NCI-H748 (cell line): ENCODE data around the gene FBXO4.

Source experiments
- DNase-seq: peaks from one replicate; lab custom pipeline; 2025; ENCODE audit not compliant: unreplicated experiment; lab: John Stamatoyannopoulos, UW

FBXO4 gene, protein sequence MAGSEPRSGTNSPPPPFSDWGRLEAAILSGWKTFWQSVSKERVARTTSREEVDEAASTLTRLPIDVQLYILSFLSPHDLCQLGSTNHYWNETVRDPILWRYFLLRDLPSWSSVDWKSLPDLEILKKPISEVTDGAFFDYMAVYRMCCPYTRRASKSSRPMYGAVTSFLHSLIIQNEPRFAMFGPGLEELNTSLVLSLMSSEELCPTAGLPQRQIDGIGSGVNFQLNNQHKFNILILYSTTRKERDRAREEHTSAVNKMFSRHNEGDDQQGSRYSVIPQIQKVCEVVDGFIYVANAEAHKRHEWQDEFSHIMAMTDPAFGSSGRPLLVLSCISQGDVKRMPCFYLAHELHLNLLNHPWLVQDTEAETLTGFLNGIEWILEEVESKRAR

DNA sequence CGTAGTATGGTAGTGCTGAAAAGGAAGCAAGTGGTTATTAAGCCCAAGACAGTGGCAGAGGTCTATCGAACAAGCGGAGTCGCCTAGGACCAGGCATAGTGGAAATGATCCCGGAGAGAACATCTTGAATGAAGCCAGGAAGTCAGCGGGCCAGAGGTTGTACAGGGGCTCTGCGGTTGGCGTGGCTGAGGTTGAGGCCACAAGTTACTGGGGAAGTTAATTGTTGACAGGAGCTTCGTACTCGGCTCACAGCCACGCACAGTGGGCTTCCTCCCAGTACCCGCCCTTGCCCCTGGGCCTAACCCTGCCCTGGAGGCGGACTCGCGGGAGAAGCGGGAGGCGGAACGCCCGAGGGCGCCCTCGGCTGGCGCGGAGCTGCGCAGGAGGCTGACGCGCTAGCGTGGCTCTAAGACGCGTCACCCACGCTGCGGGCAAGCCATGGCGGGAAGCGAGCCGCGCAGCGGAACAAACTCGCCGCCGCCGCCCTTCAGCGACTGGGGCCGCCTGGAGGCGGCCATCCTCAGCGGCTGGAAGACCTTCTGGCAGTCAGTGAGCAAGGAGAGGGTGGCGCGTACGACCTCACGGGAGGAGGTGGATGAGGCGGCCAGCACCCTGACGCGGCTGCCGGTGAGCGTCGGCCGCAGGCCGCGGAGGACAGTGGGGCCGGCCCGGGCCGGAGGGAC is at the start of gene FBXO4:
TSS of gene FBXO4 (plus strand) at position 410 of the 683 bp plus-strand sequence. CDS start at position 439, 29 bp downstream.
- peak; percentile 96 for DNase-seq

DNA sequence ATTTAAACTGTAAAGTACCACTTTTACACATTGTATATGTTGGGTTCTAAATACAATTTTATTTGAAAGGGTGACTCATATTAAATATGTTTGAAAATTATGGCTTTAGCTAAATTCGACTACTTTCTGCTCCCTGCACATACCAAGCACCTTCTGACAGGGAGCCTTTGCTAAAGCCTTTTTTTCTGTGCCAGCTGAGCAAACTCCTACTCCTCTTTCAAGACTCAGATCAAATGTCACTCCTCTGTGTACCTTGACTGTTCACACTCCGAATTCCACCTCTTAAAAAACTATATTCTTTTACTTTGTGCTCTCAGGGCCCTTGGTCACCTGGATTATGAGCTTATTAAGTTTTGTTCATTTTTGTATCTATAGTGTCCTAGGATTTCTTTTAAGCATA is 48.4 kb upstream of the FBXO4 start:
- DNase-seq = peak; percentile 27

DNA sequence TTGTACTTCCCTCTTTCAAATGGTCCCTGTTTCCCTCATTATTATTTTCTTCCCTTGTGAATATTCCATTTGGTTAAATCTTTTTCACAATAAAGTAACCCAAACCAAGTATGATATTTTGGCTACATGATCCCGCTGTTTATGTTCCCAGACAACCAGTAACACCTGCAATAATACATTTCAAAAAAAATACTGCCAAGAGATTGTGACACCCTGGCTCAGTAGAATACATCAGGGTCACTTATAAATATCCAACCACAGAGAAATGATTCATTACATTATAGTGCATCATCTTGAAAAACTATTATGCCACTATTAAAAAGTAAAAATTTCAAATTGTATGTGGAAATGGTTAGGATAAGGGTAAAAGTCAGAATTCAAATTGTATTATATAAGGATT is 47.7 kb upstream of the FBXO4 start:
- DNase-seq = no peak

DNA sequence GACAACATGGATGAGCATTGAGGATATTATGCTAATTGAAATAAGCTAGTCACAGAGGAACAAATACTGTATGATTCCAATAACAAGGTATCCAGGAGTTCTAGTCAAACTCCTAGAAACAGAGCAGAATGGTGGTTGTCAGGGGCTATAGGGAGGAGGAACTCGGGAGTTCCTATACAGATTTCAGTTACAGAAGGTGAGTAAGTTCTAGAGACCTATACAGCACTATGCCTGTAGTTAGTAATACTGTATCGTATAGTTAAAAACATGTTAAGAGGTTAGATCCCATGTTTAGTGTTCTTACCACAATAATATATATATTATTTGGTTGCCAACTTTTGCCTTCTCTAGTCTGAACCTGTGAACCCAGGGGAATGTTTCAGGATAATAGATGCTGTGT is 46.9 kb upstream of the FBXO4 start:
- DNase-seq = no peak

DNA sequence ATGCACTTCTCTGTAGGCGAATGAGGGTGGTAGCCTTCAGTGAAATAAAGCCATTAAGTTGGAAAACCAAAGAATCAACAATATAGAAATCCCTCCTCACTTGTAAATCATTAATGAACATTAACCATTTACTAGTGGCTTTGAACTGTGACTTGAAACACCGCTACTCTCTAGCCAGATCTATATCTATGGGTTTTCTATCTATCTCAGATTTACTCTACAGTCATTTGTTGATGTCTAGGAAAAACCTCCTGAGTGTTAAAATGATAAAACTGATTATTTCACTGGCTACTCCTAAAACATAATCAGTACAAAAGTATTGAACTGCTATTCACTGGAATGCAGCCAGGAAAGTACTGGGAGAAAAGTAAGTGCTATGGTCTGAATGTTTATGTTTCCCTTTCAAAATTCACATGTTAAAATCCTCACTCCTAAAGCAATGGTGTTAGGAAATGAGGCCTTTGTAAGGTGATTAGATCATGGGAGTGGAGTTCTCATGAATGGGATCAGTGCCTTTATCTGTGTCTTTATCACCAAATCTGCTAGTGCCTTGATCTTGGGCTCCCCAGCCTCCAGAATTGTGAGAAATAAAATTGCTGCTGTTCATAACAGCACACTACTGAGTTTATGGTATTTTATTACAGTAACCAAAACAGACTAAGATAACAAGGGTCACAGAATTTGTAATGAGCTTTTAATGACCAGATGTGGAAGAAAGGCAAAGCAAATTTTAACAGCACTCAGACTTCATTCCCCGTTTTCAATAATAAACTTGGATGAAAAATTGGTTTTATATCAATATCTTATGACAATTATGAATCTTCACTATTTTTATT is 46.2 kb upstream of the FBXO4 start:
- DNase-seq = no peak

DNA sequence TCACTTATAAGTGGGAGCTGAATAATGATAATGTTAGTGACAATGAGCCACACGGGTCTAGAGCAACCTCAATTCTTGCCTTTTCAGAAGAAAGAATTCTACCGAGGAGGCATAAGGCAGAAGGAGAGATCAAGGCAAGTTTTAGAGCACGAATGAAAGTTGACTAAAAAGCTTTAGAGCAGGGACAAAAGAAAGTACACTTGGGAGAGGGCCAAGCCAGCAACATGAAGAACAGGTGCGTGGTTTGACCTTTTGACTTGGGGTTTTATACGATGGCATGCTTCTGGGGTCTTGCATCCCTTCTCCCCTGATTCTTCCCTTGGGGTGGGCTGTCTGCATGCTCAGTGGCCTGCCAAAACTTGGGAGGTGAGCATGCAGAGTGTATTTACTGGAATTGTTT is 42.3 kb upstream of the FBXO4 start:
- DNase-seq = no peak

DNA sequence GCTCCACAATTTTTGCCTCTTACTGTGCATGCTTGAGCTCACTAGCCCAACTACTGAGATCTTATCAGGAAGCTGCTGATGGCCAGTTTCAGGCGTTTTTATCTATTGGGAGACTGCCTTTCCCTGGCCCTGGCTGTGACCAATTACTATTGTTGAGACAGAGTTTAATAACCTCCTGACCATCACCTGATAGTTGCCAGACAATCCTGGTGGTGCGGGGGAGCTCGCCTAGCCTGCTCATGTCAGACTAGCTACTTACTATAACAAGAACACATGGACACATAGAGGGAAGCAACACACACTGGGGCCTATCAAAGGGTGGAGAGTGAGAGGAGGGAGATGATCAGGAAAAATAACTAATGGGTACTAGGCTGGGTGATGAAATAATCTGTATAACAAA is 41.8 kb upstream of the FBXO4 start:
- no peak for DNase-seq

DNA sequence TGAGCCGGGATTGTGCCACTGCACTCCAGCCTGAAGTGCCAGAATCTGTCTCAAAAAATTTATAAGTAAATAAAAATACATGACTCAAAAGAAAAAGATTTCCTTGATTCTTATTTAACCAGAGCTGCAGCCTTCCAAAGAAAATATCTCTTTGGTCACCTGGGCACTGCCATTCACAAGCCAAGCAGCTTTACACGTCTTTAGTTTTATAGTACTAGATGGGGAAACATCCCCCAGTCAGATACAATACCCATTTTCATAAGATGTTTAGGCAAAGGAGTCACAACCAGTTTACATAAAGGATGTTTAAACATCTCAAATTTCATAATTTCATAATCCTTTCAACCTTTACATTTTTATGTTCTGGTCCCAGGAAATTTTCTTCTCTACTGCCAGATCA is 41.1 kb upstream of the FBXO4 start:
- DNase-seq = no peak

DNA sequence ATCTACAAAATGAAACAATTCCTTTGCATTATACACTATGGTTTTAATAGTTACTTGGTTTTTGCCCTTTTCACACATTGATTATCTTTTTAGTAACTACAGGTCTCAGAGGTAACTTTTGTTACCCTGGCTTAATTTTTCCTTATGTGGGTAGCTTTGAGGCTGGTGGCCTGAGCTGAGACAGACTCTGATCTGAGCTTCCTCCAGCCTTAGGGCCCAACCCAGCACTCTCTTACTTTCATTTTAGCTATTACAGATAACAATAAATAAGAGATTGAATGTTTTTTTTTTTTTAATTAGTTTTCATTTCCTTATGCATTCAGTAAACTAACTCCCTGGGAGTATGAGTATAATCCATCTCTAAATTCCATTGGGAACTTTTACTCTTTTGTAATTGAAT is 39.8 kb upstream of the FBXO4 start:
- no peak for DNase-seq

DNA sequence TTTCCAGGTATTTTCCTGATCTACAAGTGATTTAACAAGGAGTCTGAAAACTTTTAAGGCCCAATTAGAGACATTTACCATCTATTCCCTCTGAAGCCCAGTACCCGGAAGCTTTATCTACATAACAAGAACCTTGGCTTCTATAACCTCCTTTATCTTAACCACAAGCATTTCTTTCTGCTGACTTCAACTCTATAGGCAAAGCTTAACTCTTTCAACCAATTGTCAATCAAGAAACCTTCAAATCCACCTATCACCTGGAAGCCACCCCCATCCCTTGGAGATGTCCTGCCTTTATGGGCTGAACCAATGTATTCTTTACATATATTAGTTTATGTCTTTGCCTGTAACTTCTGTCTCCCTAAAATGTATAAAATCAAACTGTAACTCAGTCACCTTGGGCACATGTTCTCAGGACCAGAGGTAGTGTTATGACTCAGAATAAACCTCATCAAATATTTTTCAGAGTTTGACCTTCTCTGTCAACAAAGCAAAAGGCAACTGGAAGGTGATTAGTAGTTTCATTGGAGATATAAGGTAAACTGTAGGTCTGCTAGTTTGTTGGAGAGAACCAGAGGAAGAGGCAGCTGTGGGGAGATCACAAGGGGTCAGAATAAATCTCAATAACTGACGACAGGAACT is 33.9 kb upstream of the FBXO4 start:
- DNase-seq = no peak

DNA sequence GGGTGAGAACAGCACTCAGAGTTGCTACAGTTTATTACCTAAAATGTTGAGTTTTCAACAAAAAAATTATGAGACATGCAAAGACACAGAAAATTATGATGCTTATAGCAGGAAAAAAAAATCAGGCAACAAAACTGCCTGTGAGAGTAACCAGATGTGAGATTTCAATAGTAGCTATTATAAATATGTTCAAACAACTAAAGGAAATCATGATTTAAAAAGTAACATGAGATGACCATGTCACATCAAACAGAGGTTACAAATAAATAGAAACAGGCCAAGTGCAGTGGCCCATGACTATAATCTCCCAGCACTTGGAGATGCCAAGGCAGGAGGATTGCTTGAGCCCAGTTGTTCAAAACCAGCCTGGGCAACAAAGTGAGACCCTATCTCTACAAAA is 33.0 kb upstream of the FBXO4 start:
- no peak for DNase-seq

DNA sequence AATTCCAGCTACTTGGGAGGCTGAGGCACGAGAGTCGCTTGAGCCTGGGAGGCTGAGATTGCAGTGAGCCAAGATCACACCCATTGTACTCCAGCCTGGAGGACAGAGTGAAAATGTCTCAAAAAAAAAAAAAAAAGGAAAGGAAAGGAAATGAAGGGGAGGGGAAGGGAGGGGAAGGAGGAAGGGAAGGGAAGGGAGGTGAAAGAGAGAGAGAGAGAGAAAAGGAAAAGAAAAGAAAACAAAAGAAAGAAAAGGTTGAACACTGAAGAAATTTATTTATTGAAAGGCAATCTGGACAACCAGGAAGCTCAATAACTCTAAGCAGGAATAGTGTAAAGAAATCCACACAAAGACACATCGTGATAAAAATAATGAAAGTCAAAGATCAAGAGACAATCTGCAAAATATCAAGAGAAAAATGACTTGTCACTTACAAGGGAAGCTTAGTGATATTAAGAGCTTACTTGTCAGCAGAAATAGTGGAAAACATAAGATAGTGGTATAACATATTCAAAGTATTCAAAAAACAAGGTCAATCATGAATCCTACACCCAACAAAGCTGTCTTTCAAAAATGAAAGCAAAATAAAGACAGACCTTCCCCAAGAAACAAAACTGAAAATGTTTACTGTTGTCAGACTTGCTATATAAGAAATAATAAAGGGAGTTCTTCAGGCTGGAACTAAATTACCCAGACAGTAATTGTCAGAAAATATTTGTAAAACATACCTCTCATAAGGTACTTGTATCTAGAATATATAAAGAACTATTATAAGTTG is 31.8 kb upstream of the FBXO4 start:
- DNase-seq = no peak

DNA sequence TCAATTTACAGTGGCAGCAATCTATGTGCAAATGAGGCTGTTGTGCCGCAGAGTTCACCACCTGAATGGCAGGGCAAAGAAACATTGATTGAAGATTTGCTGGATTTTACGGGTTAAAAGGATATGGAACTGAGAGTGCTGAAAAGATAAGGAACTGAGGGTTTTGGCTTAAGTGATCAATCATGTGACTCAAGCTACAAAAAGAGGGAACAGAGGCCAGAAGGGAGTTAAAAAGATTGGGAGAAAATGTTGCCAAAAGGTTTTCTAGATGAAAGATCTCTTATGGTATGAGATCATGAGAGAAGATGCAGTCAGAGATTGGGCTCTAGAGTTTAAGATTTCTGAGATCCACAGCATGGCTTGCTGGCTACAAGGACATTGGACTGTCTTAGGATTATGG is 28.9 kb upstream of the FBXO4 start:
- DNase-seq = no peak

DNA sequence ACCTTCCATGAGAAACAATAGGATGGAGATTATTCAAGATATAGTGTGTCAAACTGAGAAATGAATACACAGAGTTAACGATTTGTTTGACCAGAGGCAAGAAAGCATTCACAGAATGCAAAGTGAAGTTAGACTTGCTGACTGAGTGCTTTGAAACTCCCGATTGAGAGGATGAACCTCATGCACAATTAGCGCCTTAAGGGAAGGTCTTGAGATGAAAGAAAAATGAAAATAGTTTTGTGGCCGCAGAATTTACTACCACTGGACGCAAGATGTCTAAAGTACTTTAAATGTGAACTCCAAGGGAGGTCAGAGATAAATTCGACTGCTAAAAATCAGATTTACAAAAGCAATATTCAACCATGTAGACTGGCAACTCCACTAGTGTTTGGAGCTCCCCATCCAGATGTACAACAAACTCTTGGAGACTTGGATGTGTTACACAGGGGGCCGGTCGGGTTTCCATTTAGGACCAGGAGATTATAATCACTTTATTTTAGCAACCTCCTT is 21.6 kb upstream of the FBXO4 start:
- DNase-seq = peak; percentile 44

DNA sequence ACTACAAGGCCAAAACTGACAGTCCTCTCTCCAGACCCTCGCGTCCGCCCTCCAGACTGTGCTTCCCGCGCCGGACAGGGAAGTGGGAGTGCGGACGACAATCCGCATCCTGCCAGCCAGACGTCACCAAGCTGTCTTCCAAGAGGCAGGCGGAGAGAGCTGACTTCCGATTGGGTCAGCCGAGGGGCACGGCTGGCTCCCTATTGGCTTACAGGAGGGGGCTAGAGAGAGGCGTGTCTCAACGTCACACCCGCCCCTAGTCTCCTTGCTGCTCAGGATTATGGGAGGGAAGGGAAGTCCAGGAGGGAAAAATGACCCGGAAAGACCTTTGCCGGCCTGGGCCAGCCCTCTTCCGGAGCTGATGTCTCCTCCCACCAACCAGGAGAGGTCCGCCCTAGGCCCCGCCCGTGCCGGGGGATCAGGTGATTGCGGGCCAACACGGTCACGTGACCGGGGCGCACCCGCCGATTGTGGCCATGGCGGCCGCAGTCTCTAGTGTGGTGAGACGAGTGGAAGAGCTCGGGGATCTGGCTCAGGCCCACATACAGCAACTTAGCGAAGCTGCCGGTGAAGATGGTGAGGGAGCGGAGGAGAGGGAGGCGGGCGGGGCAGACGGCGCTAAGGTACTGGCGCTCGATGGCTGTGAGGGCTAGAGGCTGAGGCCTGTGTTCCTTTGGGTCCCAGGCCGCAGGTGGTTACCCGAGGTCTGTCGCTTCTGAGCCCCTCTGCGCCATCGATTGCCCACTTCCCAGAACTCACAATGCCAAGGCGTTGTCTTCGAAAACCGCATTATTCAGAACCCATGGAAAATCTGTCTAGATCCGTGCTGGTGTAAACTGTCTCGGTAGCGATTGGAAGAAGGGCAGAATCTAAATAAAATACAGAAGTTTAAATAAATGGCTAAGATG is 20.9 kb upstream of the FBXO4 start, which contains the start of gene RIMOC1:
TSS of gene RIMOC1 (plus strand) at position 453 of the 908 bp plus-strand sequence. CDS start at position 477, 24 bp downstream.
- DNase-seq = peak; percentile 100

DNA sequence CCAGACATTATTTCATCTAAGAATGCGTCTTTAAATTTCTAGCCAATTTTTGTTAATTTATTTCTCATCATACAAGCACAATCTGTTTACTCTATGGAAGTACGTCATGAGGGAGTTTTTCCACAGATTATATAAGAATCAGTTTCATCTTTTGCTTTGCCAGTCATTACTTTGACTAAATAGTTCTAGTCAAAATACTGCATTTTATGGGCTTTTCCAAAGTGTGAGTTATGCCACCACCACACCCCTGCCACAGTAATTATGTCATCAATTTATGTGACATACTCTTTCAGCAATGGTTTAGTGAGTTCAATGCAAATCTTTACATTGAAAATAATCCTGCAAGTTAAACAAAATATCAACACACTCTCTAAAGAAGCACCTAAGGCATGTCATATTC is 18.9 kb upstream of the FBXO4 start:
- DNase-seq = no peak

DNA sequence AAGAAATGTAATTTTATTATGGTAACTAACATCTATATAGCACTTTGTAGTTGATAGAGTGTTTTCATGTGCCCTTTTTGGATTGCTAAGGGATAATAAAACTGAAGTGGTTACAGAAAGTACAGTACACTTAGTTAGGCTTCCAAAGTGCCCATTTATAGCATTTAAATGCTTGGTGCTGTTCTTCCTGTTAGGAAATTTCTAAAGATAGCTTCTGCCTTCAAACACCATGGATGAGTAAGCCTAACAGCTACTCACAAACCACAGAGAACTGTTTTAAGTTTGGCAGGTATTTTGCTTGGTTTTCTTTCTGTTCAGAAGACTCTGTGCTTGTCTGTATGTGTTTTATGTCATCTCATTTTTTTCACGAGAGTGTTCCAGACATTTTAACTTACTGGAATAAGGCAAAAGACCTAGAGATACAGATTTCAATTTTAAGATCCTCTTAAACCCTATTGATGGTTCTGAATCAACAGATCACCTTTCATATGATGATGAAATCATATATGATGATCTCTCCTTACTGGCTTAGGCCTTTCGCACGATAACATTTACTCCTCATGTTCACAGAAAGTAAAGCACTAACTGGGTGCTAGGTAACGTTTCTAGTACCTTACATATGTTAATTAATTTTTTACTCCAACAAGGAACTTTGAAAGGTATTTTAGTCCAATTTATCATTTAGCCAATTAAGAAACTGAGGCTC is 16.6 kb upstream of the FBXO4 start:
- no peak for DNase-seq

DNA sequence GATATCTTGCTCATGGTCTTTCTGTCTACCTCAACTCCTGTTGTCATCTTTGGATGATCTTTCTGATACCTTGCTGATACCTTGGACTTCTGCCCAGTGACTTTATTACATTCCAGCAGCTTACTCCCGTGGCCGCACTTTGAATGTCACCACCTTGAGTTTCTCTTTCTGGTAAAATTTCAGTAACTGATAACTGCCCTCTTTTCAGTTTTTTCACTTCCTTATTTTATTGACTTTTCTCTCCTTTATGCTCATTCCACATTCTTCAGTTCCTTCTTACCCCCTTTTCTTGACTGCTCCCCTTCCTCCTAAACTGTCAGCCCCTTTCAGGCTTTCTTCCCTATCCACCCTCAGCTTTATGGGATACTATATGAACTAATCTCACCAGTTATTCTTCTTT is 7.0 kb upstream of the FBXO4 start:
- DNase-seq = no peak
